ENCODE results near the gene NDUFB4. TPM values are rescaled to one million over a fixed set of nuclear protein-coding genes. Genes with fewer than 3 reads are reported as not detected.
A peak's percentile ranks its signal among the peaks of the same experiment; 100 is the strongest.

Gene NDUFB4
- total RNA-seq, 5 donors from 2014 or later (not counting 1 experiment from before 2014, with no cell fraction given): 59.3 to 79.6 (median 73.6) TPM

DNA sequence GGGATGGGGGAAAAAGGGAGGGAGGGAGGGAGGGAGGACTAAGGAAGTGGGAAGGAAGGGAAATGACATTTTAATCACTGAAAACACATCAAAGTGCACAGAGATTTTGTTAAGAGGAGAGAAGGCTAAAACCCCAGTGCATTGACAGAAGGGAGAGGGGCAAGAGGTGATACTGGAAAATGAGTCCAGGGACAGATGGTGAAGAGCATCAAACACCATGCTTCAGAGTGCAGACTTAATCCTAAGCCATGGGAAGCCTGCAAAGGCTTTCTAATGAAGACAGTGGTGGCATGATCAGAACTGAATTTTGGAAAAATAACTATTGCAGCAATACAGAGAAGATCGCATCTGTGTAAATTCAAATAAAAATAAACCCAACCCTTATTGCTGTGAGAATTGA, 44.1 kb downstream of the NDUFB4 start:
- Histone ChIP-seq H3K36me3 (ENCODE audit: control insufficient read depth in 2 of 2, extremely low read depth in 1 of 2, insufficient read depth in 1 of 2, low read length in 1 of 2) (no peaks in the 10 kb centered on the region), H3K27me3 (replicated peaks in 1 of 2; ENCODE audit: control insufficient read depth in 2 of 2, extremely low read depth in 1 of 2, insufficient read depth in 2 of 2, low read length in 1 of 2) (no peaks in the 10 kb centered on the region), H3K4me3 (ENCODE audit: control insufficient read depth in 1 of 2, extremely low read depth in 1 of 2, low read length in 1 of 2) (no peak overlapping the region), H3K9me3 (no peaks in the 10 kb centered on the region), H3K4me1 (ENCODE audit: control insufficient read depth in 1 of 2, extremely low read depth in 1 of 2, insufficient read depth in 2 of 2, low read length in 2 of 2) (peaks cover 0 to 4% of the 10 kb centered on the region in 2 experiments), H3K27ac (ENCODE audit: low read length) (no peak overlapping the region)
- no CpG with 5 or more reads among the region's 1 CpG for WGBS (ENCODE audit: insufficient coverage)
- ChIA-PET CTCF (no interaction called here), POLR2A (no interaction called here)
- DNase-seq (no peak), ATAC-seq (replicated peaks in 1 of 4) (no peak)
- H3K4me3 Mint-ChIP-seq: no peak overlapping the region
- peaks cover 4 to 9% (median 5%) of the 10 kb centered on the region in 3 donors for H3K9me3 Mint-ChIP-seq
- no peak overlapping the region for H3K27ac Mint-ChIP-seq
- H3K27me3 Mint-ChIP-seq: no peaks in the 10 kb centered on the region
- H3K4me1 Mint-ChIP-seq: peaks cover 10 to 14% (median 13%) of the 10 kb centered on the region in 3 donors
- H3K36me3 Mint-ChIP-seq: peaks cover 4% of the 10 kb centered on the region

DNA sequence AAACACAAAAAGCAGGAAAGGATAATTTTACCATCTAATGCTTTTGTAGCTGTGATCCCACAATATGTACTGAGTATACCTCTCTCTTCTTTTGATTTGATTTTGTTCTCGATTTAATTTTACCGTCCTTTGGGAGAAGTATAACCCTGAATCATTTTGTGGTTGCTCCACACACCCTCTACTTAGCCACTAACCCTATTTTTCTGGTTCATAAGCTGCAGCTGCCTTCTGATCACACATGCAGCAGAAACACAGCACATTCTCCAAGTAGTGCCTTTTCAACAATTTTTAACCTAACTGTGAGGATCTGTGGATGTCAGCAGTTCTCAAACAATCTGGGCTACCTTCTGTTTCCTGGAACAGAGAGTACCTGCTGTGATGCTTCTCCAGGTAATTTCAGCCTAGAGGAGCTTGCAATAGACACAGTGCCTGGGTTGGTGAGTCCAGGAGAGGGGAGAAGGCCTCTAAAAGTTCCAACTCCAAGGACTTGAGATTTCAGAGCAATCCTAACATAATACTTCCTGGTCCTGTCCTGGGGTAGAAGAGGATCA, 45.6 kb downstream of the NDUFB4 start:
- WGBS (ENCODE audit: insufficient coverage): 92% methylated on average over 2 of the region's 2 CpGs
- Histone ChIP-seq H3K4me1 (ENCODE audit: control insufficient read depth in 1 of 2, extremely low read depth in 1 of 2, insufficient read depth in 2 of 2, low read length in 2 of 2) (peaks cover 0 to 4% of the 10 kb centered on the region in 2 experiments), H3K27ac (ENCODE audit: low read length) (no peak overlapping the region), H3K9me3 (no peaks in the 10 kb centered on the region), H3K36me3 (ENCODE audit: control insufficient read depth in 2 of 2, extremely low read depth in 1 of 2, insufficient read depth in 1 of 2, low read length in 1 of 2) (no peaks in the 10 kb centered on the region), H3K27me3 (replicated peaks in 1 of 2; ENCODE audit: control insufficient read depth in 2 of 2, extremely low read depth in 1 of 2, insufficient read depth in 2 of 2, low read length in 1 of 2) (no peaks in the 10 kb centered on the region), H3K4me3 (ENCODE audit: control insufficient read depth in 1 of 2, extremely low read depth in 1 of 2, low read length in 1 of 2) (no peak overlapping the region)
- ATAC-seq (replicated peaks in 1 of 4) (no peak), DNase-seq (no peak)
- ChIA-PET CTCF (no interaction called here), POLR2A (no interaction called here)
- no peak overlapping the region for H3K27ac Mint-ChIP-seq
- no peaks in the 10 kb centered on the region for H3K27me3 Mint-ChIP-seq
- peaks cover 10 to 14% (median 13%) of the 10 kb centered on the region in 3 donors for H3K4me1 Mint-ChIP-seq
- H3K9me3 Mint-ChIP-seq: peaks cover 4 to 9% (median 5%) of the 10 kb centered on the region in 3 donors
- H3K4me3 Mint-ChIP-seq: no peak overlapping the region
- H3K36me3 Mint-ChIP-seq: peaks cover 4% of the 10 kb centered on the region

DNA sequence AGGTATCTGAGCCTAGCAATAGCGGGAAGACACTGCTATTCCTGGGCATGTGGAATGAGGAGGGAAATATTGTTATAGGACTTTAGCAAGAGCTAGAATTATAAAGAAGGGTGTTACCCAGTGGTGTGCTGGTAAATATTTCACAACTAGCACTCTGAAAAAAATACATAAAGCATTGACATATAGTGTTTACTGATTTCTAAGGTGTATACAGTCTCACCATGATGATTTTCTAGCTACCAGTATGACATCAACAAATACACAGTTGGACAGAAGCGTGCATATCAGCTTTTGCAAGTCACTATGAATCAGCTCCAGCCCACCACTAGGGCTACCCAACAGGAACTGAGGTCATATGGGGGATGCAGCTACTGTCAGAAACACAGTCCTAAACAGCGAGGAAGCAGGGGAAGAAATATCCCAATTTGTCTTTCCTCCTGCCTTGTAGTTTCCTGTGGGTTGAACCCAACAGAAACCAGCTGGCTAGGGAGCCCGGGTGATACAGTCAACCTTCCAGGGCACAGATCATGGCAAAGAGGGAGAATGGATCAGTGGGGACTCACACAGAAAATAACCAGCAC, 46.3 kb downstream of the NDUFB4 start:
- Histone ChIP-seq H3K4me3 (ENCODE audit: control insufficient read depth in 1 of 2, extremely low read depth in 1 of 2, low read length in 1 of 2) (no peak overlapping the region), H3K9me3 (no peaks in the 10 kb centered on the region), H3K27me3 (replicated peaks in 1 of 2; ENCODE audit: control insufficient read depth in 2 of 2, extremely low read depth in 1 of 2, insufficient read depth in 2 of 2, low read length in 1 of 2) (no peaks in the 10 kb centered on the region), H3K4me1 (ENCODE audit: control insufficient read depth in 1 of 2, extremely low read depth in 1 of 2, insufficient read depth in 2 of 2, low read length in 2 of 2) (peaks cover 0 to 4% of the 10 kb centered on the region in 2 experiments), H3K36me3 (ENCODE audit: control insufficient read depth in 2 of 2, extremely low read depth in 1 of 2, insufficient read depth in 1 of 2, low read length in 1 of 2) (no peaks in the 10 kb centered on the region), H3K27ac (ENCODE audit: low read length) (no peak overlapping the region)
- Mint-ChIP-seq H3K4me3 (no peak overlapping the region), H3K9me3 (peaks cover 4 to 9% (median 5%) of the 10 kb centered on the region in 3 donors), H3K27me3 (no peaks in the 10 kb centered on the region), H3K27ac (no peak overlapping the region), H3K4me1 (peaks cover 10 to 14% (median 13%) of the 10 kb centered on the region in 3 donors), H3K36me3 (peaks cover 4% of the 10 kb centered on the region)
- ChIA-PET POLR2A (no interaction called here), CTCF (no interaction called here)
- peak in 4 of 35 experiments; percentile 1 to 15 (median 6) for DNase-seq
- 0% methylated on average over 1 of the region's 4 CpGs for WGBS (ENCODE audit: insufficient coverage)
- ATAC-seq (replicated peaks in 1 of 4): no peak

DNA sequence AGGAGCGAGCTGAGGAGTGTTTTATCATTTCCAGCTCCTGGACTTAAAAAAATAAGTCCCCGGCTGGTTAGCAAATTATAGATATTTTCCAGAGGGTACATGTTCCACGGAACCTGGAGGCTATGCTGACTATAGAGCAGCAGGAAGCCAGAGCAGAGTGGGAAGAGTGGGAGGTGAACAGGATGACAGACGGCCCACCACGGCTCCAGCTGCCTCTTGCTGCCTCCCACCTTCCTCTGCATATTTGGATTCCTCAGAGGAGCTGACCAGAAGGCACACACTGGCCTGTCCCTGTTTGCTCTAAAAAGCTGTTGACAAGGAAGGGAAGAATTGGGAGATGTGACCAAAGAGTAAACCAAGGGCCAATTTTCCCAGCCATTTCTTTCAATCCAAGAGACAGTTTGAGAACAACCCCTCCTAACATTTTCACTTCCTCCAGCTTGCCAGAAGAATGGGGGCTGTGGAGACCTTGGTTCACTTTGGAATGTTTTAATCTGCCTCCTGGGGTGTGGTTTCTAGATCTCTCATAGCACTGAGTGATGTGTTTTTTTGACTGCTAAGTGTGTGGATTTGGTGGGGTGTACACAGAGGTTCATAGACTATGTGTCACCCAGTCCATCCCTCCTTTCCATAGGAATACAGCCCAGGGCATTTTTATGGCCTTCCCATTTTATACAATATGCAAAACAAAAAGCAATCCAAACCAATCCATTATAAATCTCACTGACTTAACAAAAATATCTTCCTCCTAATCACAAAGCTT, 49.1 kb downstream of the NDUFB4 start:
- no peaks in the 10 kb centered on the region for H3K9me3 Mint-ChIP-seq
- H3K36me3 Mint-ChIP-seq: no peaks in the 10 kb centered on the region
- H3K4me1 Mint-ChIP-seq: peaks cover 3 to 4% (median 4%) of the 10 kb centered on the region in 3 donors
- H3K27ac Mint-ChIP-seq: no peak overlapping the region
- peaks cover 0 to 3% of the 10 kb centered on the region in 2 experiments for H3K4me1 ChIP-seq (ENCODE audit: control insufficient read depth in 1 of 2, extremely low read depth in 1 of 2, insufficient read depth in 2 of 2, low read length in 2 of 2)
- WGBS (ENCODE audit: insufficient coverage): 77% methylated on average over 3 of the region's 5 CpGs
- H3K4me3 ChIP-seq (ENCODE audit: control insufficient read depth in 1 of 2, extremely low read depth in 1 of 2, low read length in 1 of 2): no peak overlapping the region
- DNase-seq (no peak), ATAC-seq (replicated peaks in 1 of 4) (no peak)
- ChIA-PET POLR2A (interaction anchor here in 1 of 2 donors (0.6 kb wide), 1 partner anchor 12 kb away, joined by 3 read pairs; no protein-coding TSS in a partner anchor), CTCF (no interaction called here)
- H3K27ac ChIP-seq (ENCODE audit: low read length): no peak overlapping the region
- H3K9me3 ChIP-seq: no peaks in the 10 kb centered on the region
- H3K27me3 Mint-ChIP-seq: no peaks in the 10 kb centered on the region
- no peaks in the 10 kb centered on the region for H3K27me3 ChIP-seq (replicated peaks in 1 of 2; ENCODE audit: control insufficient read depth in 2 of 2, extremely low read depth in 1 of 2, insufficient read depth in 2 of 2, low read length in 1 of 2)
- H3K36me3 ChIP-seq (ENCODE audit: control insufficient read depth in 2 of 2, extremely low read depth in 1 of 2, insufficient read depth in 1 of 2, low read length in 1 of 2): no peaks in the 10 kb centered on the region
- no peak overlapping the region for H3K4me3 Mint-ChIP-seq

DNA sequence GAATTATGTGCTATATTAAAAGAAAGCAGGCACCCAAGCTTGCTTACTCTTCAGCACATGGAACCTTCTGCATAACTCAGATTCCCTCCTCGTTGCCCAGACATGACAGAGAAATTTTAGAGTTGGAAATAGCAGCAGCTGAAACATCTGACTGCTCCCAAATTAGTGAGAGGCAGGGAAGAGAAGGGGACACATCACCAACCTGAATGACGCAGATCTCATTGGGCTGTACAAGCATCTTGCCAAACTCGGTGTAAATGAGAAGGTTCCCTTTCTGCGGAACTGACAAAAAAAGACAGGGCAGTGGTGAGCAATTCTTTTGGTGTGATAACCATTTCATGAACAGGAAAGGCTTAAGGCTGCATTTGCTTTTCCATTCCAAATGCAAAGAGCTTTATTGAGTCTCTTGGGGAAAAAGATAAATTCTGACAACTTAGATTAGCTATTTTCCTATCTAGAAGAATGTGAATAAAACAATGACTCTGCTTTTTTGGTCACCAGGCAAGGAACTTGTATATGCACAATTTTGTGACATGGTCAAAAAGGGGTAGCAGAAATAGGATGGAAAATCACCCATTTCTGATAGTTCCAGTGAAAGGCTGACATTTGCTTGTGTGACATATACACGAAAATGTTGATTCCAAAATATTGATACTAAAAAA, 50.8 kb downstream of the NDUFB4 start:
- Mint-ChIP-seq H3K27me3 (no peaks in the 10 kb centered on the region), H3K36me3 (no peaks in the 10 kb centered on the region), H3K4me1 (no peaks in the 10 kb centered on the region), H3K4me3 (no peak overlapping the region), H3K9me3 (no peaks in the 10 kb centered on the region), H3K27ac (no peak overlapping the region)
- Histone ChIP-seq H3K27me3 (replicated peaks in 1 of 2; ENCODE audit: control insufficient read depth in 2 of 2, extremely low read depth in 1 of 2, insufficient read depth in 2 of 2, low read length in 1 of 2) (no peaks in the 10 kb centered on the region), H3K27ac (ENCODE audit: low read length) (no peak overlapping the region), H3K4me3 (ENCODE audit: control insufficient read depth in 1 of 2, extremely low read depth in 1 of 2, low read length in 1 of 2) (no peak overlapping the region), H3K36me3 (ENCODE audit: control insufficient read depth in 2 of 2, extremely low read depth in 1 of 2, insufficient read depth in 1 of 2, low read length in 1 of 2) (no peaks in the 10 kb centered on the region), H3K4me1 (ENCODE audit: control insufficient read depth in 1 of 2, extremely low read depth in 1 of 2, insufficient read depth in 2 of 2, low read length in 2 of 2) (no peaks in the 10 kb centered on the region), H3K9me3 (no peaks in the 10 kb centered on the region)
- 80% methylated on average over 1 of the region's 5 CpGs for WGBS (ENCODE audit: insufficient coverage)
- no peak for ATAC-seq (replicated peaks in 1 of 4)
- POLR2A ChIA-PET: interaction anchor here in 1 of 2 donors (0.7 kb wide), 1 partner anchor 97 kb away, joined by 3 read pairs; no protein-coding TSS in a partner anchor
- no peak for DNase-seq
- CTCF ChIA-PET: no interaction called here

DNA sequence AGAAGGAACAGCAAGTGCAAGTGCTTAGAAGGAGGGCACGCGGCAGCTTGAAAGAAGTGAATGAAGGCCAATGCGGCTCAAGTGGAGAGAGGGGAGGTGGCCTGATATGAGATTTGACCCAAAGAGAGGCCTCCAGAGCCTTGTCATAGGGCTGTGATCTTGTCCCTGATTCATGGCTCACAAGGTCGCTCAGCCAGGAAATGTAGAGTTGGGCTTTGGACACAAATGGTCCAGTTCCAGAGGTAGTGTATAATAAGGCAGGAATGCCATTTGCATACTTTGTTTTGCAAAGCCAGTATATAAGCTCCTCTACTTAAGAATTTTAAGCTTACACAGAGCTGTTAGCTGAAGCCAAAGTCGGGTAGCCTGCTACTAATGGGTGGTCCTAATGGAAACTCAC, 52.2 kb downstream of the NDUFB4 start:
- no peaks in the 10 kb centered on the region for H3K4me1 Mint-ChIP-seq

More for the DNA sequence above, 52.2 kb downstream of the NDUFB4 start:
- H3K27me3 Mint-ChIP-seq: no peaks in the 10 kb centered on the region
- no peak overlapping the region for H3K27ac Mint-ChIP-seq
- Histone ChIP-seq H3K27ac (ENCODE audit: low read length) (no peak overlapping the region), H3K27me3 (replicated peaks in 1 of 2; ENCODE audit: control insufficient read depth in 2 of 2, extremely low read depth in 1 of 2, insufficient read depth in 2 of 2, low read length in 1 of 2) (no peaks in the 10 kb centered on the region), H3K36me3 (ENCODE audit: control insufficient read depth in 2 of 2, extremely low read depth in 1 of 2, insufficient read depth in 1 of 2, low read length in 1 of 2) (no peaks in the 10 kb centered on the region), H3K4me3 (ENCODE audit: control insufficient read depth in 1 of 2, extremely low read depth in 1 of 2, low read length in 1 of 2) (no peak overlapping the region), H3K9me3 (no peaks in the 10 kb centered on the region), H3K4me1 (ENCODE audit: control insufficient read depth in 1 of 2, extremely low read depth in 1 of 2, insufficient read depth in 2 of 2, low read length in 2 of 2) (no peaks in the 10 kb centered on the region)
- no peak overlapping the region for H3K4me3 Mint-ChIP-seq
- WGBS (ENCODE audit: insufficient coverage): 92% methylated on average over 4 of the region's 5 CpGs
- CTCF ChIA-PET: interaction anchor here (0.6 to 0.7 kb wide), 2 partner anchors 52 to 135 kb away, joined by 7 to 16 read pairs; partner anchors contain the start of gene NDUFB4 (in 1 of the 2)
- H3K9me3 Mint-ChIP-seq: no peaks in the 10 kb centered on the region
- POLR2A ChIA-PET: no interaction called here
- ATAC-seq (replicated peaks in 1 of 4): no peak
- no peaks in the 10 kb centered on the region for H3K36me3 Mint-ChIP-seq
- no peak for DNase-seq

Data from T-cell (primary cell).